DND-41 (cell line): Measurements from ENCODE around the gene LRFN4.

Source experiments
- ATAC-seq: fragments of 200-7000 bp; cut with Tn5 transposase; 3 replicates; pipeline ENCODE4 v1.9.1; 2021; ENCODE audit warnings: low read depth; ENCODE audit not compliant: insufficient read depth
- DNase-seq: peaks from one replicate; pipeline ENCODE4 v3.0.0-alpha.2; 2020
- H2AFZ ChIP-seq: 2 replicates; pipeline ENCODE4 v1.6.0; 2012; ENCODE audit warnings: low read depth, low read length
- H3K27ac ChIP-seq: 2 replicates; pipeline ENCODE4 v1.5.1; 2012; ENCODE audit warnings: low read length, inconsistent platforms
- H3K27me3 ChIP-seq: fragments of 200-600 bp; sonication (generic); 2 replicates; pipeline ENCODE4 v1.6.0; 2012; ENCODE audit warnings: low read length, mild to moderate bottlenecking, inconsistent platforms; ENCODE audit not compliant: insufficient read depth, poor library complexity
- H3K36me3 ChIP-seq: 2 replicates; pipeline ENCODE4 v1.5.1; 2012; ENCODE audit warnings: low read length, inconsistent platforms; ENCODE audit not compliant: insufficient read depth
- H3K4me1 ChIP-seq: 2 replicates; pipeline ENCODE4 v1.5.1; 2012; ENCODE audit warnings: mild to moderate bottlenecking, low read length; ENCODE audit not compliant: insufficient read depth
- H3K4me2 ChIP-seq: 2 replicates; pipeline ENCODE4 v1.6.0; 2012; ENCODE audit warnings: mild to moderate bottlenecking, moderate library complexity, low read length, inconsistent platforms; ENCODE audit not compliant: insufficient read depth
- H3K4me3 ChIP-seq, 2 experiments: fragments of 200-600 bp in 1 of 2; shearing (Covaris generic) in 1 of 2; 2 replicates each; pipeline ENCODE4 v1.5.1; 2012 to 2016; ENCODE audit warnings: inconsistent platforms in 2 of 2, low read length in 2 of 2, mild to moderate bottlenecking in 2 of 2, low read depth in 1 of 2, moderate library complexity in 1 of 2
- H3K79me2 ChIP-seq: 2 replicates; pipeline ENCODE4 v1.6.0; 2012; ENCODE audit warnings: low read length, inconsistent platforms; ENCODE audit not compliant: insufficient read depth
- H3K9ac ChIP-seq: 2 replicates; pipeline ENCODE4 v1.6.0; 2012; ENCODE audit warnings: low read depth, mild to moderate bottlenecking, inconsistent platforms, low read length, moderate library complexity
- H3K9me3 ChIP-seq: 2 replicates; pipeline ENCODE4 v1.5.1; 2012; ENCODE audit warnings: low read length, moderate library complexity, mild to moderate bottlenecking, inconsistent platforms; ENCODE audit not compliant: insufficient read depth, severe bottlenecking
- H4K20me1 ChIP-seq: 2 replicates; pipeline ENCODE4 v1.6.0; 2012; ENCODE audit warnings: low read length; ENCODE audit not compliant: insufficient read depth
- CTCF ChIP-seq: IDR thresholded peaks from 2 replicates; pipeline ENCODE4 v1.5.1; 2012; ENCODE audit warnings: borderline replicate concordance, low read length, moderate library complexity, mild to moderate bottlenecking; ENCODE audit not compliant: poor library complexity, severe bottlenecking; ENCODE audit errors: extremely low read depth
- EZH2 ChIP-seq: IDR thresholded peaks from 3 replicates; pipeline ENCODE4 v1.6.1; 2012; ENCODE audit warnings: borderline replicate concordance, low read depth, mild to moderate bottlenecking, moderate library complexity, low read length, inconsistent platforms; ENCODE audit not compliant: severe bottlenecking

LRFN4 gene

GRCh38 chr11:66814678-66815077 lies 42.2 kb upstream of the LRFN4 start:
- Histone ChIP-seq H3K9ac (no peak overlapping the region), H3K27ac (no peak overlapping the region), H3K27me3 (no peaks in the 10 kb centered on the region), H3K4me2 (no peak overlapping the region), H3K79me2 (no peaks in the 10 kb centered on the region), H3K4me1 (no peaks in the 10 kb centered on the region), H3K36me3 (no peaks in the 10 kb centered on the region), H4K20me1 (no peaks in the 10 kb centered on the region), H3K9me3 (no peaks in the 10 kb centered on the region), H3K4me3 (no peak overlapping the region), H2AFZ (no peak overlapping the region)
- TF ChIP-seq EZH2, result no peak
- TF ChIP-seq CTCF, result no peak
- no peak for ATAC-seq
- no peak for DNase-seq

GRCh38 chr11:66815646-66816045 lies 41.2 kb upstream of the LRFN4 start:
- H3K27ac ChIP-seq, result no peak overlapping the region
- ATAC-seq, result no peak

GRCh38 chr11:66818231-66818955 lies 38.5 kb upstream of the LRFN4 start:
- Histone ChIP-seq H3K9me3 (no peaks in the 10 kb centered on the region), H3K36me3 (no peaks in the 10 kb centered on the region), H3K27ac (no peak overlapping the region), H2AFZ (no peak overlapping the region), H3K9ac (no peak overlapping the region), H4K20me1 (no peaks in the 10 kb centered on the region), H3K79me2 (no peaks in the 10 kb centered on the region), H3K4me2 (no peak overlapping the region), H3K4me1 (no peaks in the 10 kb centered on the region), H3K27me3 (no peaks in the 10 kb centered on the region), H3K4me3 (no peak overlapping the region)
- TF ChIP-seq CTCF (no peak), EZH2 (no peak)
- DNase-seq (no peak), ATAC-seq (no peak)

More at GRCh38 chr11:66815646-66816045, 41.2 kb upstream of the LRFN4 start:
- H4K20me1 ChIP-seq, result no peaks in the 10 kb centered on the region
- DNase-seq, result no peak
- H2AFZ ChIP-seq, result no peak overlapping the region
- H3K27me3 ChIP-seq, result no peaks in the 10 kb centered on the region
- no peaks in the 10 kb centered on the region for H3K9me3 ChIP-seq
- no peak overlapping the region for H3K4me3 ChIP-seq
- no peaks in the 10 kb centered on the region for H3K4me1 ChIP-seq
- H3K4me2 ChIP-seq, result no peak overlapping the region
- TF ChIP-seq CTCF, result no peak
- TF ChIP-seq EZH2, result no peak
- H3K36me3 ChIP-seq, result no peaks in the 10 kb centered on the region
- H3K9ac ChIP-seq, result no peak overlapping the region
- H3K79me2 ChIP-seq, result no peaks in the 10 kb centered on the region
